Omental fat pad (tissue), 4 donors: ENCODE measurements around the gene FYCO1. TPM values are rescaled to one million over a fixed set of nuclear protein-coding genes. Genes with fewer than 3 reads are reported as not detected.
"Not testable (repeated sequence)": the region's sequence is repeated elsewhere in the genome, so short reads cannot be mapped to it uniquely, and the experiment has no call there.

Source experiments
- ATAC-seq: fragments of 150-250 bp; one replicate; pipeline ENCODE4 v1.9.1; 2016; ENCODE audit warnings: mild to moderate bottlenecking, moderate library complexity; ENCODE audit not compliant: low FRiP score
- DNase-seq: peaks from one replicate; pipeline ENCODE4 v3.0.0-alpha.2; 2019; ENCODE audit warnings: low spot score
- total RNA-seq, 4 donors: library from RNA; depleted of rRNA; stranded (reverse); fragments of >200 nt; gene quantifications; one replicate each; pipeline ENCODE4 v1.1.0, GENCODE V29; 2016
- TF ChIP-seq, protein P1 (sequence below), 3 donors: fragments of 450-650 bp; IDR thresholded peaks; one replicate each; pipeline ENCODE4 v1.5.1; 2016 to 2017; ENCODE audit warnings: antibody characterized with exemption in 3 of 3, mild to moderate bottlenecking in 3 of 3, moderate library complexity in 2 of 3

FYCO1 gene
- total RNA-seq, 4 donors from 2014 or later: 44.7 to 51.4 (median 47.3) TPM

DNA sequence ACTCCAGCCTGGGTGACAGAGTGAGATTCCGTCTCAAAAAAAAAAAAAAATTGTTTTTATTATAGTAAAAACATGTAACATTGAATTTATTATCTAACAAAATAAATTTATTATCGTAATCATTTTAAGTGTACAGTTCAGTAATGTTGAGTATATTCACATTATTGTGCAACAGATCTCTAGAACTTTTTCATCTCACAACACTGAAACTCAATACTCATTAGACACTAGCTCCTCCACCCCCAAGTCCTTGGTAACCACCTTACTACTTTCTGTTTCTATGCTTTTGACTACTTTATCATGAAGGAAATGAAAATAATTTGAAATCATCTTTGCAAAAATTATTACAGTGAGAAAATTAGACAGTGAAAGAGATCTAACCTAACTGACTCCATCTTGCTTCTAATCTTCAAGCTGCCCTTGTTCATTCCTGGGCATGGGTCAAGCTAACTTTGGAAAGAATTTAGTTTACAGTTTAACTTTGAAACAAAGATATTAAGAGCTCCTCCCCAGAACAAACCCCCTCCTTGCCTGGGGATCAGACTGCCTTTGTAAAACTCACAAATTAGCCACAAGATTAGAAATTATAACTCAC, 15.0 kb upstream of the FYCO1 start:
- no peak for DNase-seq
- TF ChIP-seq, protein P1, sequence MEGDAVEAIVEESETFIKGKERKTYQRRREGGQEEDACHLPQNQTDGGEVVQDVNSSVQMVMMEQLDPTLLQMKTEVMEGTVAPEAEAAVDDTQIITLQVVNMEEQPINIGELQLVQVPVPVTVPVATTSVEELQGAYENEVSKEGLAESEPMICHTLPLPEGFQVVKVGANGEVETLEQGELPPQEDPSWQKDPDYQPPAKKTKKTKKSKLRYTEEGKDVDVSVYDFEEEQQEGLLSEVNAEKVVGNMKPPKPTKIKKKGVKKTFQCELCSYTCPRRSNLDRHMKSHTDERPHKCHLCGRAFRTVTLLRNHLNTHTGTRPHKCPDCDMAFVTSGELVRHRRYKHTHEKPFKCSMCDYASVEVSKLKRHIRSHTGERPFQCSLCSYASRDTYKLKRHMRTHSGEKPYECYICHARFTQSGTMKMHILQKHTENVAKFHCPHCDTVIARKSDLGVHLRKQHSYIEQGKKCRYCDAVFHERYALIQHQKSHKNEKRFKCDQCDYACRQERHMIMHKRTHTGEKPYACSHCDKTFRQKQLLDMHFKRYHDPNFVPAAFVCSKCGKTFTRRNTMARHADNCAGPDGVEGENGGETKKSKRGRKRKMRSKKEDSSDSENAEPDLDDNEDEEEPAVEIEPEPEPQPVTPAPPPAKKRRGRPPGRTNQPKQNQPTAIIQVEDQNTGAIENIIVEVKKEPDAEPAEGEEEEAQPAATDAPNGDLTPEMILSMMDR (IDR thresholded peaks at IDR 0.05): no peak
- ATAC-seq: no peak

DNA sequence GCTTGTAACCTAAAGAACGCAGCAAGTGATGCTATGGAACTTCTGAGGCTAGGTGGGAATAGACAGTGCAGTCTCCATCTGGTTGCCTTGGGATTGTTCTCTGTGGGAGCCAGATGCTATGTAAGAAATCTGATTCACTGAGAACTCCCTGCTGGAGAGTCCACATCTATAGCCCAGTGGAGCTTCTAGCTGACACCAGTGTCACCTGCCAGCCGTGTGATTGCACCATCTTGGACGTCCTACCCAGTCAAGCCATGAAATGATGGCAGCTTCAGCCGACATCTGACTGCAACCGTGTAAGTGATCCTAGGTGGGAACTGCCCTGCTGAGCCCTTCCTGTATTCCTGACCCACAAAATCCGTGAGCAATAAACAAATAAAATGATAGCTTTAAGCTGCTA, 12.4 kb upstream of the FYCO1 start:
- TF ChIP-seq, protein P1 (IDR thresholded peaks at IDR 0.05): no peak
- DNase-seq (no peak), ATAC-seq (no peak)

- TF ChIP-seq, protein P1 (IDR thresholded peaks at IDR 0.05): no peak
- no peak for DNase-seq
These were observed 11.7 kb upstream of the FYCO1 start for GRCh38 chr3:46007280-46007679.

GRCh38 chr3:46006238-46007032, 10.8 kb upstream of the FYCO1 start:
- ATAC-seq: peak; percentile 75
- TF ChIP-seq, protein P1 (IDR thresholded peaks at IDR 0.05): no peak
- no peak for DNase-seq

More at GRCh38 chr3:46007280-46007679, 11.7 kb upstream of the FYCO1 start:
- no peak for ATAC-seq

DNA sequence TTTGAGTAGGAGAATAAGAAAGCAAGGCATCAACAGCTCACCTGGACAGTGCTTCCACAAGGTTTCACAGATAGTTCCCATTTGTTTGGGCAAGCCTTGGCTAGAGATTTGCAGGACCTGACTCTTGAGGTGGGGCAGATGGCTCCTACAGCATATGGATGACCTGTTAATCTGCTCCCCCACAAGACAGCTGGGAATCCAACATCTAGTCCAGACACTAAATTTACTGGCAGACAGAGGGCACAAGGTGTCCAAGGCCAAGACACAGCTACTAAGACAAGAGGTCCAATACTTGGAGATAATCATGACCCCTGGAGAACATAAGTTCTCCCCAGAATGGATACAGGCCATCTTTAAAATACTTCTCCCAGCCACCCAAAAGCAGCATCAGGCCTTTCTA, 8.1 kb upstream of the FYCO1 start:
- DNase-seq, ATAC-seq: not testable (repeated sequence)

GRCh38 chr3:46001178-46001577, 5.6 kb upstream of the FYCO1 start:
- TF ChIP-seq, protein P1 (IDR thresholded peaks at IDR 0.05): no peak
- no peak for DNase-seq
- ATAC-seq: no peak

GRCh38 chr3:45997942-45998341, 2.3 kb upstream of the FYCO1 start:
- ATAC-seq: no peak
- TF ChIP-seq, protein P1 (IDR thresholded peaks at IDR 0.05): no peak
- no peak for DNase-seq

- not testable (repeated sequence) for ATAC-seq, DNase-seq
These were observed 1.9 kb upstream of the FYCO1 start for GRCh38 chr3:45997499-45997898.
